K562 (cell line): ENCODE results near the gene NDUFB3. TPM values are rescaled to one million over a fixed set of nuclear protein-coding genes. Genes with fewer than 3 reads are reported as not detected.

Experiments
- ATAC-seq: fragments of 200-7000 bp; cut with Tn5 transposase; 3 replicates; pipeline ENCODE4 v1.9.1; 2020; ENCODE audit warnings: moderate library complexity
- BruUV-seq: library from RNA; stranded (reverse); fragments of 400-500 nt; replicated peaks from 2 replicates; lab custom pipeline; 2021; lab: Mats Ljungman, UMichigan
- CTCF ChIA-PET: fragments of 300-600 bp; formaldehyde crosslinking; extraction: SDS; loops from one replicate; lab custom pipeline; 2021; ENCODE audit warnings: low intra/inter-chr PET ratio; lab: Yijun Ruan, JAX
- POLR2A ChIA-PET: fragments of 300-600, 350-650 bp; sonication (Branson Sonifier 250); formaldehyde crosslinking; extraction: SDS; loops from one replicate; lab custom pipeline; 2021; ENCODE audit warnings: antibody characterized with exemption, inconsistent platforms; lab: Yijun Ruan, JAX
- DNase-seq, 4 experiments: peaks; one replicate each; pipeline versions ENCODE4 v3.0.0 to v3.0.0-alpha.2; 2011 to 2018; ENCODE audit warnings: low spot score in 3 of 4, mixed read lengths in 3 of 4; ENCODE audit errors: extremely low read depth in 1 of 4
- FAIRE-seq: peaks from 2 replicates; lab custom pipeline; 2011; peaks lifted over from hg19 to GRCh38; lab: Jason Lieb, UNC
- H2AFZ ChIP-seq: 2 replicates; pipeline ENCODE4 v1.6.0; 2011; ENCODE audit warnings: low read depth, low read length, control low read depth, inconsistent platforms
- H3K27ac ChIP-seq: fragments of 200-600 bp; 3 replicates; pipeline ENCODE4 v1.8.0; 2011; ENCODE audit warnings: low read depth, mild to moderate bottlenecking, control low read depth, inconsistent platforms, low read length, moderate library complexity, mixed read lengths; ENCODE audit errors: extremely low read depth
- H3K27me3 ChIP-seq, 2 experiments: fragments of 300-600 bp in 1 of 2; 2 replicates in 1 of 2; 3 replicates in 1 of 2; pipeline versions ENCODE4 v1.6.0 to v1.8.0; 2011; ENCODE audit warnings: inconsistent platforms in 2 of 2, low read length in 2 of 2, mild to moderate bottlenecking in 1 of 2, mixed read lengths in 1 of 2, moderate library complexity in 1 of 2; ENCODE audit not compliant: control insufficient read depth in 2 of 2, insufficient read depth in 2 of 2
- H3K36me3 ChIP-seq: fragments of 300-600 bp; 3 replicates; pipeline ENCODE4 v1.8.0; 2011; ENCODE audit warnings: mild to moderate bottlenecking, low read length, inconsistent platforms; ENCODE audit not compliant: control insufficient read depth, insufficient read depth
- H3K4me1 ChIP-seq, 2 experiments: fragments of 200-600 bp in 1 of 2; replicated peaks in 1 of 2; 2 replicates in 1 of 2; 3 replicates in 1 of 2; pipeline versions ENCODE4 v1.5.1 to v1.8.0; 2011; ENCODE audit warnings: inconsistent platforms in 2 of 2, low read length in 2 of 2, mild to moderate bottlenecking in 1 of 2, mixed read lengths in 1 of 2, moderate library complexity in 1 of 2; ENCODE audit not compliant: control insufficient read depth in 2 of 2, insufficient read depth in 2 of 2
- H3K4me2 ChIP-seq: 2 replicates; pipeline ENCODE4 v1.6.1; 2011; ENCODE audit warnings: low read length, control low read depth, inconsistent platforms, mixed read lengths; ENCODE audit not compliant: insufficient read depth
- H3K4me3 ChIP-seq: fragments of 200-600 bp; sonication (generic), shearing (Covaris generic); 2 replicates; pipeline ENCODE4 v1.5.1; 2016; ENCODE audit warnings: control low read depth, inconsistent platforms
- H3K79me2 ChIP-seq: fragments of 200-600 bp; 3 replicates; pipeline ENCODE4 v1.8.0; 2011; ENCODE audit warnings: low read length, inconsistent platforms; ENCODE audit not compliant: control insufficient read depth, insufficient read depth
- H3K9ac ChIP-seq, 2 experiments: 2 replicates each; pipeline versions ENCODE4 v1.6.0 to v1.6.1; 2011; ENCODE audit warnings: low read depth in 2 of 2, low read length in 2 of 2, control low read depth in 1 of 2, inconsistent platforms in 1 of 2, mild to moderate bottlenecking in 1 of 2, mixed read lengths in 1 of 2; ENCODE audit not compliant: insufficient read depth in 1 of 2
- H3K9me1 ChIP-seq: one replicate; pipeline ENCODE4 v1.6.0; 2011; ENCODE audit warnings: inconsistent platforms, mild to moderate bottlenecking, low read length, moderate library complexity; ENCODE audit not compliant: control insufficient read depth, insufficient read depth
- H3K9me3 ChIP-seq: replicated peaks from 2 replicates; pipeline ENCODE4 v1.5.1; 2011; ENCODE audit warnings: low read depth, low read length, inconsistent platforms; ENCODE audit not compliant: control insufficient read depth, insufficient read depth
- H4K20me1 ChIP-seq: replicated peaks from 2 replicates; pipeline ENCODE4 v1.6.1; 2011; ENCODE audit warnings: low read length, inconsistent platforms, mixed read lengths; ENCODE audit not compliant: control insufficient read depth, insufficient read depth
- CBFB ChIP-seq: sonication (generic); formaldehyde crosslinking; IDR thresholded peaks from 2 replicates; pipeline ENCODE4 v1.4.0; 2020; ENCODE audit warnings: mild to moderate bottlenecking, missing genetic modification reagents
- CSDE1 ChIP-seq, 2 experiments: fragments of 450-650 bp; IDR thresholded peaks; 2 replicates each; pipeline ENCODE4 v1.6.1; 2016; ENCODE audit warnings: mild to moderate bottlenecking in 1 of 2
- ELF1 ChIP-seq: fragments of 200-800 bp; sonication (Bioruptor generic); IDR thresholded peaks from 2 replicates; pipeline ENCODE4 v1.6.1; 2016; ENCODE audit warnings: missing genetic modification characterization, missing compliant biosample characterization
- EZH2 ChIP-seq: IDR thresholded peaks from 2 replicates; pipeline ENCODE4 v1.6.1; 2012; ENCODE audit warnings: low read depth, mild to moderate bottlenecking, inconsistent platforms, low read length, borderline replicate concordance
- GTF2A2 ChIP-seq: IDR thresholded peaks from 2 replicates; pipeline ENCODE4 v1.6.1; 2016; ENCODE audit warnings: mild to moderate bottlenecking, missing genetic modification characterization, missing compliant biosample characterization
- KDM5B ChIP-seq: fragments of 200-600 bp; sonication (generic); IDR thresholded peaks from 2 replicates; pipeline ENCODE4 v1.6.1; 2012; ENCODE audit warnings: low read depth, mild to moderate bottlenecking, moderate library complexity, low read length, control low read depth, inconsistent platforms; ENCODE audit not compliant: insufficient replicate concordance
- NBN ChIP-seq: fragments of 450-650 bp; IDR thresholded peaks from 2 replicates; pipeline ENCODE4 v1.6.1; 2016; ENCODE audit warnings: low read depth, mild to moderate bottlenecking
- NR1H2 ChIP-seq: sonication (generic); formaldehyde crosslinking; IDR thresholded peaks from 2 replicates; pipeline ENCODE4 v1.4.0; 2020; ENCODE audit warnings: mild to moderate bottlenecking, missing genetic modification reagents
- RBBP5 ChIP-seq: fragments of 200-600 bp; sonication (generic); IDR thresholded peaks from 2 replicates; pipeline ENCODE4 v1.6.1; 2012; ENCODE audit warnings: borderline replicate concordance, mild to moderate bottlenecking, low read length, control low read depth, inconsistent platforms; ENCODE audit not compliant: insufficient read depth, poor library complexity, severe bottlenecking
- SMARCA4 ChIP-seq: fragments of 450-650 bp; IDR thresholded peaks from 2 replicates; pipeline ENCODE4 v1.6.1; 2016
- TAF15 ChIP-seq: fragments of 200-400 bp; formaldehyde crosslinking; IDR thresholded peaks from 2 replicates; pipeline ENCODE4 v1.6.1; 2017; ENCODE audit warnings: mild to moderate bottlenecking, low read depth, low read length, moderate library complexity
- TAL1 ChIP-seq: fragments of 450-650 bp; IDR thresholded peaks from 2 replicates; pipeline ENCODE4 v1.6.1; 2016; ENCODE audit warnings: mild to moderate bottlenecking
- XRCC5 ChIP-seq: fragments of 200-400 bp; formaldehyde crosslinking; IDR thresholded peaks from 2 replicates; pipeline ENCODE4 v1.6.1; 2017; ENCODE audit warnings: low read depth, mild to moderate bottlenecking, low read length
- ZBTB12 ChIP-seq: fragments of 250-450 bp; sonication (Bioruptor Pico); IDR thresholded peaks from 2 replicates; pipeline ENCODE4 v1.4.0; 2020
- ZNF197 ChIP-seq: fragments of 200-800 bp; sonication (Bioruptor generic); IDR thresholded peaks from 2 replicates; pipeline ENCODE4 v1.6.1; 2016; ENCODE audit warnings: low read depth, missing genetic modification characterization, missing compliant biosample characterization
- ZNF24 ChIP-seq: fragments of 450-650 bp; IDR thresholded peaks from 2 replicates; pipeline ENCODE4 v1.6.1; 2016
- WGBS: fragments of 100-300 bp; shearing (Covaris generic); methylation state at CpG from one replicate; pipeline ENCODE4 v1.1.6; 2016; ENCODE audit warnings: low coverage, mixed read lengths; ENCODE audit not compliant: insufficient coverage; ENCODE audit errors: missing lambda C conversion rate; 5-methylcytosine and 5-hydroxymethylcytosine counted together
- in situ Hi-C: fragments of 300-500 bp; cut with MboI; formaldehyde crosslinking; loops from 4 replicates; pipeline ENCODE4 v1.15.0; 2018; ENCODE audit warnings: inconsistent platforms, mixed read lengths
- intact Hi-C: fragments of 100-400 bp; cut with micrococcal nuclease; formaldehyde crosslinking; loops from 2 replicates; pipeline ENCODE4 v1.14.2; 2022
- polyA plus RNA-seq, 8 experiments: library from polyadenylated mRNA; depleted of rRNA in 4 of 8; stranded (reverse) in 5 of 8; unstranded in 3 of 8; fragments of >200 nt; fragmentation: Nextera tagmentation in 2 of 8; fragmentation: Illumina TruSeq in 1 of 8; extraction: Ambion mirVana in 2 of 8; extraction: Trizol in 1 of 8; gene quantifications; 2 replicates each; pipeline versions ENCODE4 v1.2.1 to v1.2.3, GENCODE V29; 2011 to 2014; ENCODE audit warnings: inconsistent platforms in 1 of 8, missing spikeins in 1 of 8
- total RNA-seq, 7 experiments: library from RNA; depleted of rRNA in 6 of 7; stranded (reverse); fragments of >200 nt in 6 of 7; fragmentation: Illumina TruSeq in 2 of 7; extraction: Trizol in 2 of 7; gene quantifications; 2 replicates each; pipeline versions ENCODE4 v1.2.1 to v1.2.3, GENCODE V29; 2011 to 2021; ENCODE audit warnings: low replicate concordance in 1 of 7
- TF ChIP-seq, protein P1 (sequence below): fragments of 450-650 bp; IDR thresholded peaks from 2 replicates; pipeline ENCODE4 v1.6.1; 2018; ENCODE audit not compliant: partially characterized antibody

NDUFB3 gene
- total and polyA plus RNA-seq, 9 of the 15 experiments (the other 6 are each of a cell fraction or from before 2014, with no cell fraction given), result 126 to 786 (median 156) TPM

- Histone ChIP-seq H3K9me1 (no peaks in the 10 kb centered on the region), H3K4me3 (no peak overlapping the region), H3K9me3 (no peaks in the 10 kb centered on the region)
- FAIRE-seq, result no peak
- no peak for TF ChIP-seq GTF2A2 (tag)
- no peak for TF ChIP-seq CBFB (CRISPR knock-in tag)
- TF ChIP-seq, protein P1, sequence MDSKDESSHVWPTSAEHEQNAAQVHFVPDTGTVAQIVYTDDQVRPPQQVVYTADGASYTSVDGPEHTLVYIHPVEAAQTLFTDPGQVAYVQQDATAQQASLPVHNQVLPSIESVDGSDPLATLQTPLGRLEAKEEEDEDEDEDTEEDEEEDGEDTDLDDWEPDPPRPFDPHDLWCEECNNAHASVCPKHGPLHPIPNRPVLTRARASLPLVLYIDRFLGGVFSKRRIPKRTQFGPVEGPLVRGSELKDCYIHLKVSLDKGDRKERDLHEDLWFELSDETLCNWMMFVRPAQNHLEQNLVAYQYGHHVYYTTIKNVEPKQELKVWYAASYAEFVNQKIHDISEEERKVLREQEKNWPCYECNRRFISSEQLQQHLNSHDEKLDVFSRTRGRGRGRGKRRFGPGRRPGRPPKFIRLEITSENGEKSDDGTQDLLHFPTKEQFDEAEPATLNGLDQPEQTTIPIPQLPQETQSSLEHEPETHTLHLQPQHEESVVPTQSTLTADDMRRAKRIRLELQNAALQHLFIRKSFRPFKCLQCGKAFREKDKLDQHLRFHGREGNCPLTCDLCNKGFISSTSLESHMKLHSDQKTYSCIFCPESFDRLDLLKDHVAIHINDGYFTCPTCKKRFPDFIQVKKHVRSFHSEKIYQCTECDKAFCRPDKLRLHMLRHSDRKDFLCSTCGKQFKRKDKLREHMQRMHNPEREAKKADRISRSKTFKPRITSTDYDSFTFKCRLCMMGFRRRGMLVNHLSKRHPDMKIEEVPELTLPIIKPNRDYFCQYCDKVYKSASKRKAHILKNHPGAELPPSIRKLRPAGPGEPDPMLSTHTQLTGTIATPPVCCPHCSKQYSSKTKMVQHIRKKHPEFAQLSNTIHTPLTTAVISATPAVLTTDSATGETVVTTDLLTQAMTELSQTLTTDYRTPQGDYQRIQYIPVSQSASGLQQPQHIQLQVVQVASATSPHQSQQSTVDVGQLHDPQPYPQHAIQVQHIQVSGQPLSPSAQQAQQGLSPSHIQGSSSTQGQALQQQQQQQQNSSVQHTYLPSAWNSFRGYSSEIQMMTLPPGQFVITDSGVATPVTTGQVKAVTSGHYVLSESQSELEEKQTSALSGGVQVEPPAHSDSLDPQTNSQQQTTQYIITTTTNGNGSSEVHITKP, result no peak
- TF ChIP-seq NR1H2, result no peak
- no peak for TF ChIP-seq ZBTB12 (CRISPR knock-in tag)
- no peak for TF ChIP-seq ZNF24
- no peak for TF ChIP-seq TAL1
- TF ChIP-seq ELF1 (tag), result no peak
- no peak for TF ChIP-seq KDM5B
- TF ChIP-seq ZNF197 (CRISPR knock-in tag), result no peak
- TF ChIP-seq SMARCA4, result no peak
- no peak for TF ChIP-seq RBBP5
- no peak for TF ChIP-seq NBN
- no peak for TF ChIP-seq CSDE1 (IDR thresholded peaks at IDR 0.05)
- no peak for TF ChIP-seq TAF15
- TF ChIP-seq EZH2, result no peak
- no peak for TF ChIP-seq XRCC5
- TF ChIP-seq, all 486 proteins: peak for 0
- ChIA-PET CTCF (no interaction called here), POLR2A (interaction anchor here (0.5 to 1.5 kb wide), 3 partner anchors 8 to 17 kb away, joined by 3 to 4 read pairs (median 3); no protein-coding TSS in a partner anchor)
- H3K36me3 ChIP-seq, result no peaks in the 10 kb centered on the region
- no peaks in the 10 kb centered on the region for H3K79me2 ChIP-seq
- in situ Hi-C loops, result no loop called here
- H3K27me3 ChIP-seq, result no peaks in the 10 kb centered on the region
- BruUV-seq, result no TSS peak
- no peak overlapping the region for H2AFZ ChIP-seq
- H4K20me1 ChIP-seq, result no peaks in the 10 kb centered on the region
- no peak overlapping the region for H3K27ac ChIP-seq
- ATAC-seq, result no peak
- WGBS, result 79% methylated on average over 3 of the region's 3 CpGs
- H3K4me1 ChIP-seq, result peaks cover 3 to 4% of the 10 kb centered on the region in 2 experiments; a peak in 3 of 5 replicates
- intact Hi-C loops, result no loop called here
- H3K9ac ChIP-seq, result no peak overlapping the region
- no peak for DNase-seq
- no peak overlapping the region for H3K4me2 ChIP-seq
These were observed 28.7 kb downstream of the NDUFB3 start for GRCh38 chr2:201100497-201100896.
